Measurements from ENCODE around the gene RRP7A.
"Not testable (repeated sequence)": the region's sequence is repeated elsewhere in the genome, so short reads cannot be mapped to it uniquely, and the experiment has no call there.

- TF ChIP-seq CTCF (IDR thresholded peaks at IDR 0.05); EZH2 (IDR thresholded peaks at IDR 0.05; ENCODE audit: borderline replicate concordance, insufficient read depth, low read depth, low read length, poor library complexity, severe bottlenecking): not testable (repeated sequence)
These were observed 10.6 kb downstream of the RRP7A start for GRCh38 chr22:42508975-42509364.

Data from B cell (primary cell).